KMS-11 (cell line): ENCODE results near the gene UPF2.

Source experiments
- H2AFZ ChIP-seq: fragments of 200-600 bp; sonication (generic); 2 replicates; pipeline ENCODE4 v1.6.1; 2016; ENCODE audit warnings: antibody characterized with exemption, mixed run types, low read depth
- H3K27ac ChIP-seq: fragments of 200-600 bp; sonication (generic); 2 replicates; pipeline ENCODE4 v1.6.1; 2016; ENCODE audit warnings: mild to moderate bottlenecking, mixed run types
- H3K27me3 ChIP-seq: fragments of 200-600 bp; sonication (generic); 2 replicates; pipeline ENCODE4 v1.6.1; 2017; ENCODE audit warnings: mild to moderate bottlenecking, low read depth, mixed run types, moderate library complexity; ENCODE audit not compliant: insufficient read depth
- H3K36me3 ChIP-seq: fragments of 200-600 bp; sonication (generic); 2 replicates; pipeline ENCODE4 v1.6.1; 2017; ENCODE audit warnings: mild to moderate bottlenecking, mixed run types; ENCODE audit not compliant: insufficient read depth
- H3K4me1 ChIP-seq: fragments of 200-600 bp; sonication (generic); 2 replicates; pipeline ENCODE4 v1.6.1; 2016; ENCODE audit warnings: mild to moderate bottlenecking, low read depth, mixed run types; ENCODE audit not compliant: poor library complexity, severe bottlenecking
- H3K4me2 ChIP-seq: fragments of 200-600 bp; sonication (generic); 2 replicates; pipeline ENCODE4 v1.7.0; 2016; ENCODE audit warnings: mild to moderate bottlenecking, mixed run types
- H3K4me3 ChIP-seq: fragments of 200-600 bp; sonication (generic); IDR thresholded peaks from 2 replicates; pipeline ENCODE4 v1.6.1; 2017; ENCODE audit warnings: low read depth, low read length, mixed read lengths; ENCODE audit not compliant: insufficient read depth
- H3K79me2 ChIP-seq: fragments of 200-600 bp; sonication (generic); 2 replicates; pipeline ENCODE4 v1.6.1; 2016; ENCODE audit warnings: low read depth, mixed run types; ENCODE audit not compliant: insufficient read depth
- H3K9ac ChIP-seq: fragments of 200-600 bp; sonication (generic); 2 replicates; pipeline ENCODE4 v1.6.1; 2016; ENCODE audit warnings: mild to moderate bottlenecking, mixed run types
- H4K20me1 ChIP-seq: fragments of 200-600 bp; sonication (generic); 2 replicates; pipeline ENCODE4 v1.6.1; 2016; ENCODE audit warnings: mild to moderate bottlenecking, mixed run types; ENCODE audit not compliant: insufficient read depth
- CTCF ChIP-seq: fragments of 200-600 bp; sonication (generic); conservative IDR thresholded peaks from 2 replicates; pipeline ENCODE4 v1.6.1; 2017; ENCODE audit warnings: low read depth, mild to moderate bottlenecking, antibody characterized with exemption, low read length, moderate library complexity, mixed read lengths

Gene UPF2

GRCh38 chr10:11901036-11901301, 141.6 kb downstream of the UPF2 start:
- H2AFZ ChIP-seq, result no peak overlapping the region
- TF ChIP-seq CTCF, result no peak
- no peak overlapping the region for H3K27ac ChIP-seq
- H3K36me3 ChIP-seq, result no peaks in the 10 kb centered on the region
- H4K20me1 ChIP-seq, result no peaks in the 10 kb centered on the region
- no peaks in the 10 kb centered on the region for H3K4me1 ChIP-seq
- H3K27me3 ChIP-seq, result no peaks in the 10 kb centered on the region
- H3K79me2 ChIP-seq, result no peaks in the 10 kb centered on the region
- no peak overlapping the region for H3K4me3 ChIP-seq
- no peak overlapping the region for H3K4me2 ChIP-seq
- no peak overlapping the region for H3K9ac ChIP-seq

DNA sequence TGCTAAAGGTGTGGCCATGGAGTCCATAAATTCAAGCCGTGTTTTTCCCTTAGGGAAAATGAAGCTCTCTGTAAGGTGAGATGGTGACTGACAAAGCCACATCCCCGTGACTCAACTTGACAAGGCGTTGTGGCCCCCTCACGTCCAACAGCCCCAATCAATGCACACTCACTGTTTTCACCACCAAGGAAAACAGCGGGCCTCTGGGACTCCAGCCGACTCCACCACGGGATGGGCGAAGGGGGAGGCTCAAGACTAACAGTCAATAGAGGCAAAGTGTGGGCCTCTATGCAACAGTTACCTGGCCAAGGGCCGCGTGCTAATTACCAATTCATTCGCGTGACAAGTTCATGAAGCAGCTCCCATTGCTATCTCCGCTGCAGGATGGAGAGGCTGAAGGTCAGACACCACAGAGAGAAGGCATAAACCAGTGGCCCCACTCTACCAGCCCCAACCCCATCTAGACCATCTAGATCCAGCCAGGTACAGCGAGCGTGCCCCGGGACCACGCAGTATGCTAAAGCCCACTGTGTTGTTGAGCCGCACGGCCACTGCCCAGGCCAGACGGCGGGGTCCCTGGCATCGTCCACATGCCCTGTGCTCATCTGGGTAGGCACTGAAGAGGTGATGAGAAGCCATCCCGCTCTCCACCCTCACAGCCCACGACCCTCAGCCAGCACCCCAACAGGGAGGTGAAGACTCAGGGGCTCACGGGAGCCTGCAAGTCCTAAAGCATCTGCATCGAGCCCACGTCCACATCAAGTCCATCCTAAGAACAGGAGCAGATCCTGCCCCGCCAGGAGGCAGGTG, 143.3 kb downstream of the UPF2 start:
- Histone ChIP-seq H3K36me3 (no peaks in the 10 kb centered on the region), H3K4me3 (no peak overlapping the region), H3K4me1 (no peaks in the 10 kb centered on the region), H3K9ac (no peak overlapping the region), H3K27me3 (no peaks in the 10 kb centered on the region), H2AFZ (no peak overlapping the region), H4K20me1 (no peaks in the 10 kb centered on the region), H3K79me2 (no peaks in the 10 kb centered on the region), H3K4me2 (no peak overlapping the region), H3K27ac (no peak overlapping the region)
- TF ChIP-seq CTCF, result no peak

- Histone ChIP-seq H4K20me1 (no peaks in the 10 kb centered on the region), H3K27ac (no peak overlapping the region), H3K27me3 (no peaks in the 10 kb centered on the region), H3K4me1 (no peaks in the 10 kb centered on the region), H3K4me3 (no peak overlapping the region), H3K9ac (no peak overlapping the region), H3K79me2 (no peaks in the 10 kb centered on the region), H2AFZ (no peak overlapping the region), H3K4me2 (no peak overlapping the region), H3K36me3 (no peaks in the 10 kb centered on the region)
- TF ChIP-seq CTCF, result no peak
Measured at GRCh38 chr10:11898372-11899066, 144.1 kb downstream of the UPF2 start.

GRCh38 chr10:11898033-11898371, 144.6 kb downstream of the UPF2 start:
- Histone ChIP-seq H3K9ac (no peak overlapping the region), H3K27ac (no peak overlapping the region), H3K79me2 (no peaks in the 10 kb centered on the region), H2AFZ (no peak overlapping the region), H3K36me3 (no peaks in the 10 kb centered on the region), H3K4me3 (no peak overlapping the region), H3K4me1 (no peaks in the 10 kb centered on the region), H3K27me3 (no peaks in the 10 kb centered on the region), H3K4me2 (no peak overlapping the region), H4K20me1 (no peaks in the 10 kb centered on the region)
- TF ChIP-seq CTCF, result no peak
